K562 (cell line): ENCODE data around the gene CSPG5. TPM values are rescaled to one million over a fixed set of nuclear protein-coding genes. Genes with fewer than 3 reads are reported as not detected.

Source experiments
- ATAC-seq: fragments of 200-7000 bp; cut with Tn5 transposase; 3 replicates; pipeline ENCODE4 v1.9.1; 2020; ENCODE audit warnings: moderate library complexity
- BruUV-seq: library from RNA; stranded (reverse); fragments of 400-500 nt; replicated peaks from 2 replicates; lab custom pipeline; 2021; lab: Mats Ljungman, UMichigan
- CTCF ChIA-PET: fragments of 300-600 bp; formaldehyde crosslinking; extraction: SDS; loops from one replicate; lab custom pipeline; 2021; ENCODE audit warnings: low intra/inter-chr PET ratio; lab: Yijun Ruan, JAX
- POLR2A ChIA-PET: fragments of 300-600, 350-650 bp; sonication (Branson Sonifier 250); formaldehyde crosslinking; extraction: SDS; loops from one replicate; lab custom pipeline; 2021; ENCODE audit warnings: antibody characterized with exemption, inconsistent platforms; lab: Yijun Ruan, JAX
- DNase-seq, 4 experiments: peaks; one replicate each; pipeline versions ENCODE4 v3.0.0 to v3.0.0-alpha.2; 2011 to 2018; ENCODE audit warnings: low spot score in 3 of 4, mixed read lengths in 3 of 4; ENCODE audit errors: extremely low read depth in 1 of 4
- FAIRE-seq: peaks from 2 replicates; lab custom pipeline; 2011; peaks lifted over from hg19 to GRCh38; lab: Jason Lieb, UNC
- H2AFZ ChIP-seq: 2 replicates; pipeline ENCODE4 v1.6.0; 2011; ENCODE audit warnings: low read depth, low read length, control low read depth, inconsistent platforms
- H3K27ac ChIP-seq: fragments of 200-600 bp; 3 replicates; pipeline ENCODE4 v1.8.0; 2011; ENCODE audit warnings: low read depth, mild to moderate bottlenecking, control low read depth, inconsistent platforms, low read length, moderate library complexity, mixed read lengths; ENCODE audit errors: extremely low read depth
- H3K27me3 ChIP-seq, 2 experiments: fragments of 300-600 bp in 1 of 2; 2 replicates in 1 of 2; 3 replicates in 1 of 2; pipeline versions ENCODE4 v1.6.0 to v1.8.0; 2011; ENCODE audit warnings: inconsistent platforms in 2 of 2, low read length in 2 of 2, mild to moderate bottlenecking in 1 of 2, mixed read lengths in 1 of 2, moderate library complexity in 1 of 2; ENCODE audit not compliant: control insufficient read depth in 2 of 2, insufficient read depth in 2 of 2
- H3K36me3 ChIP-seq: fragments of 300-600 bp; 3 replicates; pipeline ENCODE4 v1.8.0; 2011; ENCODE audit warnings: mild to moderate bottlenecking, low read length, inconsistent platforms; ENCODE audit not compliant: control insufficient read depth, insufficient read depth
- H3K4me1 ChIP-seq, 2 experiments: fragments of 200-600 bp in 1 of 2; replicated peaks in 1 of 2; 2 replicates in 1 of 2; 3 replicates in 1 of 2; pipeline versions ENCODE4 v1.5.1 to v1.8.0; 2011; ENCODE audit warnings: inconsistent platforms in 2 of 2, low read length in 2 of 2, mild to moderate bottlenecking in 1 of 2, mixed read lengths in 1 of 2, moderate library complexity in 1 of 2; ENCODE audit not compliant: control insufficient read depth in 2 of 2, insufficient read depth in 2 of 2
- H3K4me2 ChIP-seq: 2 replicates; pipeline ENCODE4 v1.6.1; 2011; ENCODE audit warnings: low read length, control low read depth, inconsistent platforms, mixed read lengths; ENCODE audit not compliant: insufficient read depth
- H3K4me3 ChIP-seq: fragments of 200-600 bp; sonication (generic), shearing (Covaris generic); 2 replicates; pipeline ENCODE4 v1.5.1; 2016; ENCODE audit warnings: control low read depth, inconsistent platforms
- H3K79me2 ChIP-seq: fragments of 200-600 bp; 3 replicates; pipeline ENCODE4 v1.8.0; 2011; ENCODE audit warnings: low read length, inconsistent platforms; ENCODE audit not compliant: control insufficient read depth, insufficient read depth
- H3K9ac ChIP-seq, 2 experiments: 2 replicates each; pipeline versions ENCODE4 v1.6.0 to v1.6.1; 2011; ENCODE audit warnings: low read depth in 2 of 2, low read length in 2 of 2, control low read depth in 1 of 2, inconsistent platforms in 1 of 2, mild to moderate bottlenecking in 1 of 2, mixed read lengths in 1 of 2; ENCODE audit not compliant: insufficient read depth in 1 of 2
- H3K9me1 ChIP-seq: one replicate; pipeline ENCODE4 v1.6.0; 2011; ENCODE audit warnings: inconsistent platforms, mild to moderate bottlenecking, low read length, moderate library complexity; ENCODE audit not compliant: control insufficient read depth, insufficient read depth
- H3K9me3 ChIP-seq: replicated peaks from 2 replicates; pipeline ENCODE4 v1.5.1; 2011; ENCODE audit warnings: low read depth, low read length, inconsistent platforms; ENCODE audit not compliant: control insufficient read depth, insufficient read depth
- H4K20me1 ChIP-seq: replicated peaks from 2 replicates; pipeline ENCODE4 v1.6.1; 2011; ENCODE audit warnings: low read length, inconsistent platforms, mixed read lengths; ENCODE audit not compliant: control insufficient read depth, insufficient read depth
- CUX1 ChIP-seq: fragments of 200-800 bp; sonication (Bioruptor generic); IDR thresholded peaks from 2 replicates; pipeline ENCODE4 v1.6.1; 2016; ENCODE audit warnings: missing genetic modification characterization, missing compliant biosample characterization
- EP300 ChIP-seq: IDR thresholded peaks from 2 replicates; pipeline ENCODE4 v1.6.1; 2012; ENCODE audit warnings: low read length, improper control_type of control experiment
- FOXA3 ChIP-seq, 2 experiments: fragments of 450-650 bp in 1 of 2; sonication (generic) in 1 of 2; formaldehyde crosslinking; IDR thresholded peaks in 1 of 2; conservative IDR thresholded peaks in 1 of 2; 2 replicates each; pipeline versions ENCODE4 v1.4.0 to v1.8.0; 2020 to 2022; ENCODE audit warnings: mild to moderate bottlenecking in 2 of 2, missing genetic modification reagents in 1 of 2
- KHSRP ChIP-seq: fragments of 450-650 bp; IDR thresholded peaks from 2 replicates; pipeline ENCODE4 v1.6.1; 2017
- NR3C1 ChIP-seq: sonication (generic); formaldehyde crosslinking; IDR thresholded peaks from 2 replicates; pipeline ENCODE4 v1.8.1; 2022; ENCODE audit warnings: missing genetic modification reagents
- SMAD2 ChIP-seq: fragments of 150-350 bp; IDR thresholded peaks from 2 replicates; pipeline ENCODE4 v1.6.1; 2014; ENCODE audit warnings: low read depth, mild to moderate bottlenecking, low read length
- TRIM24 ChIP-seq, 2 experiments: fragments of 450-650 bp; IDR thresholded peaks; 2 replicates each; pipeline ENCODE4 v1.6.1; 2016
- ZNF316 ChIP-seq: fragments of 450-650 bp; IDR thresholded peaks from 2 replicates; pipeline ENCODE4 v1.6.1; 2016
- WGBS: fragments of 100-300 bp; shearing (Covaris generic); methylation state at CpG from one replicate; pipeline ENCODE4 v1.1.6; 2016; ENCODE audit warnings: low coverage, mixed read lengths; ENCODE audit not compliant: insufficient coverage; ENCODE audit errors: missing lambda C conversion rate; 5-methylcytosine and 5-hydroxymethylcytosine counted together
- in situ Hi-C: fragments of 300-500 bp; cut with MboI; formaldehyde crosslinking; loops from 4 replicates; pipeline ENCODE4 v1.15.0; 2018; ENCODE audit warnings: inconsistent platforms, mixed read lengths
- intact Hi-C: fragments of 100-400 bp; cut with micrococcal nuclease; formaldehyde crosslinking; loops from 2 replicates; pipeline ENCODE4 v1.14.2; 2022
- polyA plus RNA-seq, 8 experiments: library from polyadenylated mRNA; depleted of rRNA in 4 of 8; stranded (reverse) in 5 of 8; unstranded in 3 of 8; fragments of >200 nt; fragmentation: Nextera tagmentation in 2 of 8; fragmentation: Illumina TruSeq in 1 of 8; extraction: Ambion mirVana in 2 of 8; extraction: Trizol in 1 of 8; gene quantifications; 2 replicates each; pipeline versions ENCODE4 v1.2.1 to v1.2.3, GENCODE V29; 2011 to 2014; ENCODE audit warnings: inconsistent platforms in 1 of 8, missing spikeins in 1 of 8
- total RNA-seq, 7 experiments: library from RNA; depleted of rRNA in 6 of 7; stranded (reverse); fragments of >200 nt in 6 of 7; fragmentation: Illumina TruSeq in 2 of 7; extraction: Trizol in 2 of 7; gene quantifications; 2 replicates each; pipeline versions ENCODE4 v1.2.1 to v1.2.3, GENCODE V29; 2011 to 2021; ENCODE audit warnings: low replicate concordance in 1 of 7

Gene CSPG5
- total and polyA plus RNA-seq, 9 of the 15 experiments (the other 6 are each of a cell fraction or from before 2014, with no cell fraction given) = 0.06 to 3.3 (median 2.4) TPM

GRCh38 chr3:47581835-47582234 is 3.2 kb upstream of the CSPG5 start:
- Histone ChIP-seq H3K36me3 (peaks cover 19% of the 10 kb centered on the region), H3K4me1 (peaks cover 0 to 22% of the 10 kb centered on the region in 2 experiments; a peak in 2 of 5 replicates), H2AFZ (no peak overlapping the region), H3K4me2 (no peak overlapping the region), H3K4me3 (no peak overlapping the region), H3K9me1 (peaks cover 4% of the 10 kb centered on the region), H3K27me3 (peaks cover 0 to 5% of the 10 kb centered on the region in 2 experiments; a peak in 2 of 5 replicates), H4K20me1 (peaks cover 5% of the 10 kb centered on the region; the same call in 1 of the 2 replicates), H3K9ac (no peak overlapping the region), H3K27ac (no peak overlapping the region), H3K79me2 (no peaks in the 10 kb centered on the region), H3K9me3 (no peaks in the 10 kb centered on the region)
- CTCF ChIA-PET = no interaction called here
- intact Hi-C loops = loop anchor here (5.0 kb wide), 1 partner anchor 205 kb away; no protein-coding TSS in a partner anchor
- WGBS = 51% methylated on average over 4 of the region's 4 CpGs
- in situ Hi-C loops = no loop called here
- ATAC-seq (no peak), FAIRE-seq (no peak), DNase-seq (no peak)
- POLR2A ChIA-PET = no interaction called here
- no TSS peak for BruUV-seq
- TF ChIP-seq ZNF316 (peak; percentile 51), TRIM24 (IDR thresholded peaks at IDR 0.05) (peak in 1 of 2 experiments; percentile 51; a peak in 1 of 4 replicates), EP300 (no peak)

GRCh38 chr3:47581422-47581821 is 2.8 kb upstream of the CSPG5 start:
- no peak overlapping the region for H3K4me2 ChIP-seq
- H3K9me3 ChIP-seq = no peaks in the 10 kb centered on the region
- H2AFZ ChIP-seq = no peak overlapping the region
- peaks cover 0 to 25% of the 10 kb centered on the region in 2 experiments; a peak in 2 of 5 replicates for H3K4me1 ChIP-seq
- WGBS = 41% methylated on average over 5 of the region's 5 CpGs
- in situ Hi-C loops = no loop called here
- no peak overlapping the region for H3K4me3 ChIP-seq
- peaks cover 0 to 5% of the 10 kb centered on the region in 2 experiments; a peak in 2 of 5 replicates for H3K27me3 ChIP-seq
- no peak overlapping the region for H3K27ac ChIP-seq
- intact Hi-C loops = loop anchor here (5.0 kb wide), 1 partner anchor 206 kb away; no protein-coding TSS in a partner anchor
- H3K79me2 ChIP-seq = no peaks in the 10 kb centered on the region
- FAIRE-seq (no peak), DNase-seq (no peak), ATAC-seq (no peak)
- CTCF ChIA-PET = no interaction called here
- H3K36me3 ChIP-seq = peaks cover 15% of the 10 kb centered on the region
- no TSS peak for BruUV-seq
- no peak overlapping the region for H3K9ac ChIP-seq
- H4K20me1 ChIP-seq = peaks cover 5% of the 10 kb centered on the region; the same call in 1 of the 2 replicates
- peaks cover 4% of the 10 kb centered on the region for H3K9me1 ChIP-seq
- POLR2A ChIA-PET = no interaction called here
- TF ChIP-seq NR3C1 (CRISPR knock-in tag) = no peak
- no peak for TF ChIP-seq KHSRP
- no peak for TF ChIP-seq CUX1 (CRISPR knock-in tag)
- TF ChIP-seq SMAD2 = no peak
- no peak for TF ChIP-seq FOXA3 (CRISPR knock-in tag; conservative IDR thresholded peaks at IDR 0.05 in 1 of 2, IDR thresholded peaks at IDR 0.05 in 1 of 2)
